BLaER1 treated with 17β-estradiol and CSF1 and Interleukin-3, amounts not matched to agents 10 nM and 100 nM (cell line): Measurements from ENCODE around the gene ALDH8A1.

Source experiments
- H3K27ac ChIP-seq, 11 experiments: shearing (Covaris generic); formaldehyde crosslinking; 2 replicates each; pipeline ENCODE4 v1.8.1; 2022
- H3K27me3 ChIP-seq, 11 experiments: shearing (Covaris generic); formaldehyde crosslinking; 2 replicates each; pipeline ENCODE4 v1.8.1; 2022
- H3K36me3 ChIP-seq, 11 experiments: shearing (Covaris generic); formaldehyde crosslinking; 2 replicates each; pipeline ENCODE4 v1.8.1; 2022
- H3K4me1 ChIP-seq, 10 experiments: shearing (Covaris generic); formaldehyde crosslinking; 2 replicates each; pipeline ENCODE4 v1.8.1; 2022
- H3K4me2 ChIP-seq, 11 experiments: shearing (Covaris generic); formaldehyde crosslinking; 2 replicates each; pipeline ENCODE4 v1.8.1; 2022
- H3K4me3 ChIP-seq, 10 experiments: shearing (Covaris generic); formaldehyde crosslinking; 2 replicates each; pipeline ENCODE4 v1.8.1; 2022
- H3K9ac ChIP-seq, 11 experiments: shearing (Covaris generic); formaldehyde crosslinking; 2 replicates each; pipeline ENCODE4 v1.8.1; 2022
- H3K9me3 ChIP-seq, 11 experiments: shearing (Covaris generic); formaldehyde crosslinking; replicated peaks in 1 of 11; 2 replicates each; pipeline ENCODE4 v1.8.1; 2022
- H4K20me1 ChIP-seq, 11 experiments: shearing (Covaris generic); formaldehyde crosslinking; 2 replicates each; pipeline ENCODE4 v1.8.1; 2022
- Cebpa-rat ChIP-seq, 11 experiments: shearing (Covaris generic); IDR thresholded peaks; 2 replicates each; pipeline ENCODE4 v1.8.1; 2022

The ALDH8A1 gene, protein sequence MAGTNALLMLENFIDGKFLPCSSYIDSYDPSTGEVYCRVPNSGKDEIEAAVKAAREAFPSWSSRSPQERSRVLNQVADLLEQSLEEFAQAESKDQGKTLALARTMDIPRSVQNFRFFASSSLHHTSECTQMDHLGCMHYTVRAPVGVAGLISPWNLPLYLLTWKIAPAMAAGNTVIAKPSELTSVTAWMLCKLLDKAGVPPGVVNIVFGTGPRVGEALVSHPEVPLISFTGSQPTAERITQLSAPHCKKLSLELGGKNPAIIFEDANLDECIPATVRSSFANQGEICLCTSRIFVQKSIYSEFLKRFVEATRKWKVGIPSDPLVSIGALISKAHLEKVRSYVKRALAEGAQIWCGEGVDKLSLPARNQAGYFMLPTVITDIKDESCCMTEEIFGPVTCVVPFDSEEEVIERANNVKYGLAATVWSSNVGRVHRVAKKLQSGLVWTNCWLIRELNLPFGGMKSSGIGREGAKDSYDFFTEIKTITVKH

DNA sequence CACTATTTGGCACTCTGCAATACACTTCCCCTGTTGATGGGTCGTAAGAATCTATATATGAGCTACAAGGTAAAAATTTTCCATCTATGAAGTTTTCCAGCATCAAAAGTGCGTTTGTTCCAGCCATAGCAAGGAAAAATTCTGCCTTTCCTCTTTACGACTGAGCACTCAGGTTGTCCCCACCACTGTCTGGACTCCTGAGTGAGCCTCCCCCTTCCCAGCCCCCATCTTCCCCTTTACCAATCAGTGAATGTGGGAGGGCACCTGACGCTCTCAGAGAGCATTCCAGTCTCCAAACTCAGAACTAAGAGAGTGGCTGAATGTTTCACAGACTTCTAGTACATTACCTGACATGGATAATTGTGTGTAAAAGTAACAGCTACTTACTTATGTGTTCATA lies at the start of gene ALDH8A1:
Gene ALDH8A1, minus strand, starts transcription at position 175 of the 400 bp plus-strand sequence. Its CDS starts 48 bp downstream, at position 127.
- Histone ChIP-seq H3K27me3 (no peaks in the 10 kb centered on the region), H4K20me1 (no peaks in the 10 kb centered on the region), H3K9ac (no peak within 1 kb of the TSS), H3K9me3 (peaks cover 5 to 13% (median 9%) of the 10 kb centered on the region in 11 experiments; a peak in 17 of 22 replicates), H3K4me2 (no peak within 1 kb of the TSS), H3K36me3 (no peaks in the 10 kb centered on the region), H3K4me3 (no peak within 1 kb of the TSS), H3K27ac (no peak within 1 kb of the TSS), H3K4me1 (peaks cover 0 to 7% (median 0%) of the 10 kb centered on the region in 10 experiments; a peak in 2 of 20 replicates)
- no peak for TF ChIP-seq Cebpa-rat (IDR thresholded peaks at IDR 0.05)

DNA sequence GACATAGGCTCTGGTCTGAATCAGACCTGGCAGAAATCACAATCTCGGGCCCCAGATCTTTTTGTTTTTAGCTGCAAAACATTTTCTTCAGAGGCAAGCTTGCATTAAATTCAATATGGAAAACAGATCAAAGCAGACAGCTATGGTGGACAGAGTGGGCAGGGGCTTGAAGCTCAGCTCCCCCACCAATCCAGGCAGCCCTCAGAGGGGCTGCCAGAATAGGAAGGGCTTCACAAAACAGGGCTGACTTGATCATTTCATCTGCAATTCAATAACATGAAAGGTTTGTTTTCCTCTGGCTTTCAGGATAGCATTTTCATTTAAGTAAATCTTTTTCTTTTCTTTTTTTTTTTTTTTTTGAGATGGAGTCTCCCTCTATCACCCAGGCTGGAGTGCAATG lies 49.2 kb upstream of the ALDH8A1 start:
- Histone ChIP-seq H3K4me1 (peaks cover 0 to 37% (median 9%) of the 10 kb centered on the region in 10 experiments; a peak in 16 of 20 replicates), H3K9me3 (no peaks in the 10 kb centered on the region), H3K36me3 (peaks cover 30 to 76% (median 65%) of the 10 kb centered on the region in 11 experiments), H3K9ac (no peak overlapping the region), H3K27me3 (no peaks in the 10 kb centered on the region), H3K4me2 (no peak overlapping the region), H4K20me1 (no peaks in the 10 kb centered on the region), H3K27ac (no peak overlapping the region), H3K4me3 (no peak overlapping the region)
- no peak for TF ChIP-seq Cebpa-rat (IDR thresholded peaks at IDR 0.05)

DNA sequence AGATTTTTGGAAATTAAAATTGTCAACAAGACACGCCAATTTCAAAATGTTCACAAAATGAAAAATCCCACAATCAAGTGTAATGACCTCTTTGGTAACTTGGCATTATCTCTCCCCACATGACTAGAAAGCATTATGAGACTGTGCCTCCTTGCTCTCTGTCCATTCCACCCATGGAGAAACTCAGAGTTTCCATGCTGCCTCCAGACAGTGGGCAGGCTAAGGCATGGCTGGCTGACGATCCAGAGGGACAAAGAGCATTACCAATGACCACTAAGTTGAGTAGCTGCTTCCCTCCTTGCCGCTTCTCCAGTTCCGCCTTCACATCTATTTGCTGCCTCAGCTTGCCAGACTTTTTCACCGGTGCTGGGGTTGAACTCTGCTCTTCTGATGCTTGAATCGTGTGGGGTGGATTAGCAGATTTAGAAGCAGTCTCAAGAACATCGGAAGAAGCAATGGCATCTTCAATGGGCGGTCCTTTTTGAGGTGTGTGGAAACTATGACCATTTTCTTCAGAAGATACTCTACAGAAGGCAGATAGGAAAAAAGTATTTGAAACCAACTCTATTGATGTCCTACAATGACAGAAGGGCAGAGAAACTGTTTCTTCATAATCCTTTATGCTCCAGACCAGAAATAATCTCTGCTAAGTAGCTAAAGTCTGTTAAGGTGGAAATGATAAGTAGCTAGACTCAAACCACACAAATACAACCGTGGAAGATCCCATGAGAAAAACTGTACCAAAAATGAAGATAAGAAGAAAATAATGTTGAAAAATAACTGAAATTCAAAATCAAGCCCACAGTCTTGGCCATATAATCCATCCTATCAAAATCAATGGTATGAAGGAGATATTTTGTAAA lies 47.5 kb upstream of the ALDH8A1 start:
- Histone ChIP-seq H3K27me3 (no peaks in the 10 kb centered on the region), H3K4me1 (peaks cover 0 to 20% (median 0%) of the 10 kb centered on the region in 10 experiments; a peak in 5 of 20 replicates), H3K36me3 (peaks cover 41 to 93% (median 82%) of the 10 kb centered on the region in 11 experiments), H3K4me2 (no peak overlapping the region), H4K20me1 (no peaks in the 10 kb centered on the region), H3K27ac (no peak overlapping the region), H3K4me3 (no peak overlapping the region), H3K9ac (no peak overlapping the region), H3K9me3 (no peaks in the 10 kb centered on the region)
- no peak for TF ChIP-seq Cebpa-rat (IDR thresholded peaks at IDR 0.05)

DNA sequence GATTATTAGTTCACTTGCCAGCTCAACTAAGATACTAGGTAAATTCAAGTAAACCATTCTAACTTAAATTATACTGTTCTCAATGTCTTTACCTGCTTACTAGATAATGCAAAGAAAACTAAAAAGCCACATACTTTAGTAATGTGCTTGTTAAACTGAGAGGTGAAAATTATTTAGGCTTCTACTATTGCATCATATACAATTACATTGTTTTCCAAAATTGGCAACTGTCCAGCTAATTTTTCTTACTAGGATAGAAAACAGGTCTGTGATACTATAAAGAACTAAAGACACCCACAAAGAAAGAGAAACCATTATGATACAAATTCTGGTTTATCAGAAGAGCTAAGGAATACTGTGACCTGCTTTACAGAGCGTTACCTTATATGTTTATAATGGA lies 45.6 kb upstream of the ALDH8A1 start:
- Histone ChIP-seq H3K27me3 (no peaks in the 10 kb centered on the region), H3K4me2 (no peak overlapping the region), H3K36me3 (peaks cover 58 to 100% (median 93%) of the 10 kb centered on the region in 11 experiments), H3K9me3 (no peaks in the 10 kb centered on the region), H3K9ac (no peak overlapping the region), H3K27ac (no peak overlapping the region), H3K4me1 (peaks cover 0 to 18% (median 0%) of the 10 kb centered on the region in 10 experiments; a peak in 5 of 20 replicates), H3K4me3 (no peak overlapping the region), H4K20me1 (no peaks in the 10 kb centered on the region)
- TF ChIP-seq Cebpa-rat (IDR thresholded peaks at IDR 0.05) = no peak

DNA sequence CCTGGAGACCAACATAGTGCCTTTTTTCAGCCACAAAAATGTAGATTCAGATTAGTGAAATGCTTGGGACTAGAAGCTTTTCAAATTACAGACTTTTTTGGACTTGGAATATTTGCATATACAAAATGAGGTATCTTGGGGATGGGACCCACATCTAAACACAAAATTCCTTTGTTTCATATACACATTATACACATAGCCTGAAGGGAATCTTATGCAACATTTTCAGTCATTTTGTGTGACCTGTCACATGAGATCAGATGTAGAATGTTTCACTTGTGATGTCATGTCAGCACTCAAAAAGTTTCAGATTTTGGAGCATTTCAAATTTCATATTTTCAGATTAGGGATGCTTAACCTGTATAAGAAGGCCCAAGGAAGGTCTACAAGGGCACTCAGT lies 44.5 kb upstream of the ALDH8A1 start:
- Histone ChIP-seq H4K20me1 (no peaks in the 10 kb centered on the region), H3K27me3 (no peaks in the 10 kb centered on the region), H3K9me3 (no peaks in the 10 kb centered on the region), H3K4me2 (no peak overlapping the region), H3K36me3 (peaks cover 62 to 100% (median 94%) of the 10 kb centered on the region in 11 experiments), H3K9ac (no peak overlapping the region), H3K4me3 (no peak overlapping the region), H3K27ac (no peak overlapping the region), H3K4me1 (peaks cover 0 to 18% (median 0%) of the 10 kb centered on the region in 10 experiments; a peak in 5 of 20 replicates)
- no peak for TF ChIP-seq Cebpa-rat (IDR thresholded peaks at IDR 0.05)

DNA sequence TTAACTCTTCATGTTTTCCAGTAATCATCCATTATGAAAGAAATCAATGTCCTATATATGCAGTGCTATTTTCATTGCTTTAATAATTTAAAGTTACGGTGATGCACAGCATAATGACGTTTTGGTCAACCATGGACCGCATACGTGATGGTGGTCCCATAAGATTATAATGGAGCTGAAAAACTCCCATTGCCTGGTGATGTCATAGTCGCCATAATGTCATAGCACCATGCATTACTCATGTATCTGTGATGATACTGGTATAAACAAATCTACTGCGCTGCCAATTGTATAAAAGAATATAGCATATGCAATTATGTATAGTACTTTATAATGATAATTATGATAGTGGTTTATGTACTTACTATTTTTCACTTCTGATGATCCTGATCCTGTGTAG lies 42.3 kb upstream of the ALDH8A1 start:
- Histone ChIP-seq H3K9ac (no peak overlapping the region), H3K4me3 (no peak overlapping the region), H3K9me3 (no peaks in the 10 kb centered on the region), H3K27ac (no peak overlapping the region), H3K4me1 (no peaks in the 10 kb centered on the region), H3K36me3 (peaks cover 66 to 99% (median 94%) of the 10 kb centered on the region in 11 experiments), H3K27me3 (no peaks in the 10 kb centered on the region), H4K20me1 (no peaks in the 10 kb centered on the region), H3K4me2 (no peak overlapping the region)
- no peak for TF ChIP-seq Cebpa-rat (IDR thresholded peaks at IDR 0.05)

DNA sequence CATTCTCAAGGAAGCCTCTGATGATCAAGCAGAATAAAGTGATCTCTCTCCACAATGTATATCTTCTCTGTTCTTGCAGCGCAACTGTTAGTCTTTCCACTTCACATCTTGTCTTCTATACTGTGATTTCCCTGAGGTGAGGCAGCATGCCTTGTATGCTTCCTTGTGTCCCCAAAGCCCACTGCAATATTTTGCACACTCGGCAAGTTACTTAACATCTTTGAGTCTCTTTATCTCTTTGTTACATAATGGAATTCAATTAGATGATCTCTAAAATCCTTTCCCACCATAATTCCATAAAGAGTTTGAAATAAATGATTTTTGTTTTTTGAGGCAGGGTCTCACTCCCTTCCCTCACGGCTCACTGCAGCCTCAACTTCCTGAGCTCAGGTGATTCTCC lies 40.4 kb upstream of the ALDH8A1 start:
- H3K4me1 ChIP-seq = peaks cover 0 to 3% (median 1%) of the 10 kb centered on the region in 10 experiments; a peak in 14 of 20 replicates
- peaks cover 62 to 94% (median 86%) of the 10 kb centered on the region in 11 experiments for H3K36me3 ChIP-seq
- H3K27me3 ChIP-seq = no peaks in the 10 kb centered on the region
- H4K20me1 ChIP-seq = no peaks in the 10 kb centered on the region
- no peak overlapping the region for H3K4me3 ChIP-seq
- no peak overlapping the region for H3K27ac ChIP-seq
- H3K9me3 ChIP-seq = no peaks in the 10 kb centered on the region
- H3K9ac ChIP-seq = no peak overlapping the region
- H3K4me2 ChIP-seq = no peak overlapping the region
- no peak for TF ChIP-seq Cebpa-rat (IDR thresholded peaks at IDR 0.05)

DNA sequence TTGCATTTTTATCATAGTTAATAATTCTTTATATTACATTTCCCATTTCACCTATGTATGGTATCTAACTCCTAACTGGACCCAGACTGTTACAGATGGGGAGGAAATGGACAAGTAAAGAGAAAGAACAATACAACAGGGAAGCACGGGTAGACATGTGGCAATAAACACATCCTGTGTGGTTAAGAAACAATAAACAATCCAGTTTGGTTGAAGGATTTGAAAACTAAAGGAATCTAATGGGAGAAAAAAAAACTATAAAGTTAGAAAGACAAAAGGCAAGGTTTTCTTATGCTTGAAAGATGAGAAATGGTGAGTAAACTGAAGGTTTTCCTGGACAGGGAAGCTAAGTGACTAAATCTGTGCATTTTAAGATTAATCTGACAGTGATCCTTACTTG lies 34.9 kb upstream of the ALDH8A1 start:
- no peak overlapping the region for H3K4me3 ChIP-seq
- TF ChIP-seq Cebpa-rat (IDR thresholded peaks at IDR 0.05) = no peak
- no peaks in the 10 kb centered on the region for H3K27me3 ChIP-seq
- H3K4me1 ChIP-seq = peaks cover 7 to 28% (median 19%) of the 10 kb centered on the region in 10 experiments
- peaks cover 61 to 88% (median 80%) of the 10 kb centered on the region in 11 experiments for H3K36me3 ChIP-seq
- no peaks in the 10 kb centered on the region for H4K20me1 ChIP-seq
- H3K4me2 ChIP-seq = peak overlapping the region in 10 of 11 experiments; percentile 7 to 68 (median 48); a peak in 17 of 22 replicates
- no peak overlapping the region; a peak in 1 of 22 replicates for H3K9ac ChIP-seq
- H3K9me3 ChIP-seq = no peaks in the 10 kb centered on the region
- H3K27ac ChIP-seq = peak overlapping the region in 7 of 11 experiments; percentile 14 to 64 (median 51); a peak in 9 of 22 replicates

DNA sequence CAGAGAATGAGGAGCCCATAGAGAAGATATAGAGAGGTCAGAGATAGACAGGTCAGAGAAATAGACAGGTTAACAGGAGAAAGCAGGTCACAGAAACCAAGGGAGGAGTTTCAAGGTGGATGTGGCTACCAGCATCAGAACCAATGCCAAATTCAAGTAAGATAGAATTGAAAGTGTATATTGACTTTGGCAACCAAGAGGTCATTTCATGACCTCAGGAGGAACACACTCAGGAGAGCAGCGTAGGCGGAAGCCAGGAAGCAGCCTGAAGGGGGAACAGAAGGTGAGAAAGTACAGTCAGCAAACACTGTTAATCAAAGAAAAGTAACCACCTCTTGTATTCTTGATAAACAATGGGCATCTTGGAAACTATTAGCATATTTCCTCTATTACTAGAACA lies 33.9 kb upstream of the ALDH8A1 start:
- Histone ChIP-seq H3K9ac (no peak overlapping the region), H3K9me3 (no peaks in the 10 kb centered on the region), H3K4me1 (peaks cover 7 to 28% (median 19%) of the 10 kb centered on the region in 10 experiments), H3K27me3 (no peaks in the 10 kb centered on the region), H3K27ac (0 out of 22 replicates have a peak overlapping the region, but pooled peaks of 1 of the 11 experiments have one; percentile 51), H3K4me3 (no peak overlapping the region), H3K36me3 (peaks cover 61 to 88% (median 83%) of the 10 kb centered on the region in 11 experiments), H4K20me1 (no peaks in the 10 kb centered on the region), H3K4me2 (0 out of 22 replicates have a peak overlapping the region, but pooled peaks of 1 of the 11 experiments have one; percentile 0)
- no peak for TF ChIP-seq Cebpa-rat (IDR thresholded peaks at IDR 0.05)
